SK-N-MC (cell line): ENCODE results near the gene CDC16.

Experiments used
- EZH2 ChIP-seq: fragments of 200-600 bp; sonication (generic); IDR thresholded peaks from one replicate; pipeline ENCODE4 v1.6.1; 2017; ENCODE audit warnings: antibody characterized with exemption
- FOXP2 ChIP-seq: optimal IDR thresholded peaks from 2 replicates; pipeline ENCODE3; 2011; ENCODE audit warnings: mild to moderate bottlenecking, moderate library complexity; ENCODE audit not compliant: insufficient read depth; ENCODE audit errors: extremely low read length, control extremely low read depth
- POLR2AphosphoS5 ChIP-seq: IDR thresholded peaks from 2 replicates; pipeline ENCODE4 v1.6.1; 2012; ENCODE audit warnings: mild to moderate bottlenecking, low read depth, low read length, borderline replicate concordance

GRCh38 chr13:114281351-114282040 is 46.8 kb downstream of the CDC16 start, which contains the start of gene UPF3A:
- TF ChIP-seq EZH2, result no peak
- peak; percentile 91 for TF ChIP-seq POLR2AphosphoS5
- TF ChIP-seq FOXP2, result no peak
